HepG2 (cell line): ENCODE results near the gene PLOD3. TPM values are rescaled to one million over a fixed set of nuclear protein-coding genes. Genes with fewer than 3 reads are reported as not detected.

Experiments
- ELF3 ChIP-seq: IDR thresholded peaks from 2 replicates; pipeline ENCODE4 v1.6.1; 2016; ENCODE audit warnings: missing genetic modification reagents, missing compliant biosample characterization
- HNF4G ChIP-seq, 2 experiments: sonication (generic) in 1 of 2; formaldehyde crosslinking in 1 of 2; IDR thresholded peaks; 2 replicates each; pipeline versions ENCODE4 v1.4.0 to v1.6.1; 2011 to 2020; ENCODE audit warnings: borderline replicate concordance in 2 of 2, low read depth in 2 of 2, mild to moderate bottlenecking in 2 of 2, low read length in 1 of 2, missing genetic modification reagents in 1 of 2, moderate library complexity in 1 of 2
- KLF13 ChIP-seq: sonication (generic); formaldehyde crosslinking; IDR thresholded peaks from 2 replicates; pipeline ENCODE4 v1.4.0; 2020; ENCODE audit warnings: mild to moderate bottlenecking, missing genetic modification reagents
- KLF6 ChIP-seq: IDR thresholded peaks from 2 replicates; pipeline ENCODE4 v1.8.0; 2016; ENCODE audit warnings: missing biosample characterization, missing genetic modification reagents
- NONO ChIP-seq, 2 experiments: fragments of 450-650 bp in 1 of 2; sonication (generic) in 1 of 2; formaldehyde crosslinking in 1 of 2; IDR thresholded peaks in 1 of 2; conservative IDR thresholded peaks in 1 of 2; 2 replicates each; pipeline versions ENCODE4 v1.6.1 to v1.8.0; 2017 to 2022; ENCODE audit warnings: mild to moderate bottlenecking in 1 of 2, missing genetic modification reagents in 1 of 2, moderate library complexity in 1 of 2
- NR2F6 ChIP-seq, 2 experiments: IDR thresholded peaks; 2 replicates each; pipeline ENCODE4 v1.6.1; 2016; ENCODE audit warnings: antibody characterized with exemption in 1 of 2, mild to moderate bottlenecking in 1 of 2
- SIX4 ChIP-seq: sonication (generic); formaldehyde crosslinking; IDR thresholded peaks from 2 replicates; pipeline ENCODE4 v1.4.0; 2020; ENCODE audit warnings: missing genetic modification reagents
- SNAPC4 ChIP-seq: sonication (generic); formaldehyde crosslinking; IDR thresholded peaks from 2 replicates; pipeline ENCODE4 v1.4.0; 2020; ENCODE audit warnings: mild to moderate bottlenecking, missing genetic modification reagents
- TP53 ChIP-seq: sonication (generic); formaldehyde crosslinking; conservative IDR thresholded peaks from 2 replicates; pipeline ENCODE4 v1.4.0; 2020; ENCODE audit warnings: missing genetic modification reagents
- YY1 ChIP-seq: IDR thresholded peaks from 2 replicates; pipeline ENCODE4 v1.6.1; 2011; ENCODE audit warnings: low read length, low read depth, moderate library complexity, mild to moderate bottlenecking; ENCODE audit not compliant: insufficient read depth, insufficient replicate concordance
- ZBTB20 ChIP-seq: sonication (generic); formaldehyde crosslinking; IDR thresholded peaks from 2 replicates; pipeline ENCODE4 v1.8.1; 2023; ENCODE audit warnings: missing genetic modification reagents, low read depth, mild to moderate bottlenecking, borderline replicate concordance
- ZBTB33 ChIP-seq: sonication (generic); formaldehyde crosslinking; IDR thresholded peaks from 2 replicates; pipeline ENCODE4 v1.4.0; 2020; ENCODE audit warnings: missing genetic modification reagents
- ZFX ChIP-seq: sonication (generic); formaldehyde crosslinking; IDR thresholded peaks from 2 replicates; pipeline ENCODE4 v1.4.0; 2020; ENCODE audit warnings: mild to moderate bottlenecking, low read depth, missing genetic modification reagents, moderate library complexity
- ZFY ChIP-seq: sonication (generic); formaldehyde crosslinking; IDR thresholded peaks from 2 replicates; pipeline ENCODE4 v1.4.0; 2020; ENCODE audit warnings: missing genetic modification reagents
- ZMYM3 ChIP-seq: sonication (generic); formaldehyde crosslinking; IDR thresholded peaks from 2 replicates; pipeline ENCODE4 v1.5.1; 2020; ENCODE audit warnings: mild to moderate bottlenecking, missing genetic modification reagents
- ZNF605 ChIP-seq: sonication (generic); formaldehyde crosslinking; IDR thresholded peaks from 2 replicates; pipeline ENCODE4 v1.8.0; 2022; ENCODE audit warnings: mild to moderate bottlenecking, missing genetic modification reagents
- ZNF670 ChIP-seq: sonication (generic); formaldehyde crosslinking; IDR thresholded peaks from 2 replicates; pipeline ENCODE4 v1.8.0; 2022; ENCODE audit warnings: mild to moderate bottlenecking, missing genetic modification reagents, borderline replicate concordance
- ZNF781 ChIP-seq: sonication (generic); formaldehyde crosslinking; IDR thresholded peaks from 2 replicates; pipeline ENCODE4 v1.5.1; 2020; ENCODE audit warnings: borderline replicate concordance, mild to moderate bottlenecking, missing genetic modification reagents; ENCODE audit errors: not compliant biosample characterization
- ZNF816 ChIP-seq: sonication (generic); formaldehyde crosslinking; IDR thresholded peaks from 2 replicates; pipeline ENCODE4 v1.8.0; 2022; ENCODE audit warnings: missing genetic modification reagents, mild to moderate bottlenecking, borderline replicate concordance
- ZNF883 ChIP-seq: sonication (generic); formaldehyde crosslinking; IDR thresholded peaks from 2 replicates; pipeline ENCODE4 v1.5.1; 2020; ENCODE audit warnings: mild to moderate bottlenecking, missing genetic modification reagents; ENCODE audit errors: not compliant biosample characterization
- ZSCAN25 ChIP-seq: sonication (generic); formaldehyde crosslinking; IDR thresholded peaks from 2 replicates; pipeline ENCODE4 v1.8.0; 2022; ENCODE audit warnings: mild to moderate bottlenecking, missing genetic modification reagents
- polyA plus RNA-seq, 8 experiments: library from polyadenylated mRNA; depleted of rRNA in 3 of 8; stranded (reverse) in 7 of 8; unstranded in 1 of 8; fragments of >200 nt; fragmentation: Illumina TruSeq in 4 of 8; extraction: Trizol in 4 of 8; gene quantifications; 2 replicates each; pipeline versions ENCODE4 v1.2.1 to v1.2.3, GENCODE V29; 2011 to 2016; ENCODE audit warnings: low read depth in 4 of 8, missing spikeins in 1 of 8, mixed read lengths in 1 of 8; ENCODE audit not compliant: insufficient read depth in 1 of 8
- total RNA-seq, 5 experiments: library from RNA; depleted of rRNA; stranded (reverse); fragments of >200 nt; fragmentation: Illumina TruSeq; extraction: Trizol; gene quantifications; 2 replicates each; pipeline ENCODE4 v1.2.3, GENCODE V29; 2016; ENCODE audit warnings: low read depth in 1 of 5

Gene PLOD3
- total and polyA plus RNA-seq, 2 of the 13 experiments (the other 11 are each of a cell fraction or from before 2014, with no cell fraction given): 65.8 to 67.4 TPM

- no peak for TF ChIP-seq NONO (IDR thresholded peaks at IDR 0.05)
- TF ChIP-seq NONO (CRISPR knock-in tag; conservative IDR thresholded peaks at IDR 0.05): peak; percentile 73; the same call in 1 of the 2 replicates
- TF ChIP-seq SIX4 (CRISPR knock-in tag): no peak
- peak; percentile 94 for TF ChIP-seq ELF3 (CRISPR knock-in tag)
- TF ChIP-seq ZNF670 (CRISPR knock-in tag): no peak
- TF ChIP-seq ZMYM3 (CRISPR knock-in tag): 0 out of 2 replicates have a peak, but pooled peaks have one; percentile 17
- TF ChIP-seq ZFX (CRISPR knock-in tag): peak; percentile 95
- 0 out of 2 replicates have a peak, but pooled peaks have one; percentile 44 for TF ChIP-seq KLF13 (CRISPR knock-in tag)
- TF ChIP-seq ZNF781 (CRISPR knock-in tag): peak; percentile 45
- TF ChIP-seq ZNF816 (CRISPR knock-in tag): 0 out of 2 replicates have a peak, but pooled peaks have one; percentile 30
- 0 out of 2 replicates have a peak, but pooled peaks have one; percentile 30 for TF ChIP-seq KLF6
- peak; percentile 91 for TF ChIP-seq ZFY (CRISPR knock-in tag)
- TF ChIP-seq NR2F6 (IDR thresholded peaks at IDR 0.05): no peak
- TF ChIP-seq NR2F6 (CRISPR knock-in tag; IDR thresholded peaks at IDR 0.05): 0 out of 2 replicates have a peak, but pooled peaks have one; percentile 4
- TF ChIP-seq HNF4G (IDR thresholded peaks at IDR 0.05; ENCODE audit: borderline replicate concordance, low read depth, low read length): no peak
- peak; percentile 47; the same call in 1 of the 2 replicates for TF ChIP-seq HNF4G (CRISPR knock-in tag; IDR thresholded peaks at IDR 0.05; ENCODE audit: borderline replicate concordance, low read depth)
- no peak for TF ChIP-seq ZSCAN25
- TF ChIP-seq TP53: no peak
- TF ChIP-seq SNAPC4 (CRISPR knock-in tag): peak; percentile 43; the same call in 1 of the 2 replicates
- peak; percentile 47 for TF ChIP-seq YY1
- peak; percentile 38; the same call in 1 of the 2 replicates for TF ChIP-seq ZNF605 (CRISPR knock-in tag)
- TF ChIP-seq ZBTB33: 0 out of 2 replicates have a peak, but pooled peaks have one; percentile 17
- no peak; the same call in 1 of the 2 replicates for TF ChIP-seq ZBTB20 (CRISPR knock-in tag)
- TF ChIP-seq ZNF883 (CRISPR knock-in tag): peak; percentile 51
Measured at GRCh38 chr7:101251871-101252659, 34.7 kb upstream of the PLOD3 start (continued).
